AG09319 (cell line): ENCODE results near the gene ANAPC2.
"Not testable (repeated sequence)": the region's sequence is repeated elsewhere in the genome, so short reads cannot be mapped to it uniquely, and the experiment has no call there.

Source experiments
- DNase-seq: peaks from one replicate; pipeline ENCODE4 v3.0.0-alpha.2; 2010; ENCODE audit warnings: low read depth; ENCODE audit errors: extremely low read depth
- CTCF ChIP-seq: IDR thresholded peaks from 2 replicates; pipeline ENCODE4 v1.5.1; 2011; ENCODE audit warnings: low read depth, mild to moderate bottlenecking, inconsistent platforms, low read length, moderate library complexity

ANAPC2 gene

GRCh38 chr9:137138722-137139467 is 49.5 kb downstream of the ANAPC2 start, which contains the start of gene GRIN1:
Gene GRIN1 (plus strand): TSS chr9:137139154. CDS start chr9:137139487, 333 bp downstream.
- DNase-seq, result no peak

GRCh38 chr9:137138058-137138721 is 50.2 kb downstream of the ANAPC2 start:
- TF ChIP-seq CTCF, result no peak
- no peak for DNase-seq

More at GRCh38 chr9:137138722-137139467, 49.5 kb downstream of the ANAPC2 start, which contains the start of gene GRIN1:
- TF ChIP-seq CTCF, result no peak

- TF ChIP-seq CTCF, result no peak
- no peak for DNase-seq
Measured at GRCh38 chr9:137136881-137137607, 51.3 kb downstream of the ANAPC2 start.

- TF ChIP-seq CTCF, result no peak
- no peak for DNase-seq
Measured at GRCh38 chr9:137136261-137136880, 52.0 kb downstream of the ANAPC2 start.

GRCh38 chr9:137135154-137135553 is 53.2 kb downstream of the ANAPC2 start:
- DNase-seq, result not testable (repeated sequence)

- DNase-seq, result no peak
- TF ChIP-seq CTCF, result no peak
Measured at GRCh38 chr9:137134191-137134590, 54.2 kb downstream of the ANAPC2 start.

GRCh38 chr9:137130176-137130755 is 58.1 kb downstream of the ANAPC2 start:
- no peak for TF ChIP-seq CTCF

More at GRCh38 chr9:137130176-137130755, 58.1 kb downstream of the ANAPC2 start:
- no peak for DNase-seq
